Brain microvascular endothelial cell (primary cell): ENCODE results near the gene LIMS1.

Source experiments
- DNase-seq: peaks from one replicate; pipeline ENCODE4 v3.0.0-alpha.2; 2020
- H3K27ac ChIP-seq: fragments of 250-450 bp; sonication (Bioruptor Pico); 2 replicates; pipeline ENCODE4 v1.5.1; 2020; ENCODE audit warnings: mild to moderate bottlenecking, moderate library complexity
- H3K27me3 ChIP-seq: fragments of 250-450 bp; sonication (Bioruptor Pico); replicated peaks from 2 replicates; pipeline ENCODE4 v1.5.1; 2020; ENCODE audit warnings: mild to moderate bottlenecking
- H3K36me3 ChIP-seq: fragments of 250-450 bp; sonication (Bioruptor Pico); replicated peaks from 2 replicates; pipeline ENCODE4 v1.5.1; 2020; ENCODE audit warnings: mild to moderate bottlenecking
- H3K4me3 ChIP-seq: 2 replicates; pipeline ENCODE4 v1.5.1; 2011; ENCODE audit warnings: low read depth, mild to moderate bottlenecking, control low read depth, low read length, moderate library complexity
- CTCF ChIP-seq: IDR thresholded peaks from 2 replicates; pipeline ENCODE4 v1.5.1; 2011; ENCODE audit warnings: low read depth, mild to moderate bottlenecking, moderate library complexity, low read length, control low read depth, inconsistent platforms; ENCODE audit errors: missing control alignments
- in situ Hi-C: cut with HindIII; loops from 2 replicates; pipeline ENCODE4 v1.10.0; 2017; ENCODE audit warnings: low sequenced_read_pairs, low pct_ligation_motif_present

LIMS1 gene

DNA sequence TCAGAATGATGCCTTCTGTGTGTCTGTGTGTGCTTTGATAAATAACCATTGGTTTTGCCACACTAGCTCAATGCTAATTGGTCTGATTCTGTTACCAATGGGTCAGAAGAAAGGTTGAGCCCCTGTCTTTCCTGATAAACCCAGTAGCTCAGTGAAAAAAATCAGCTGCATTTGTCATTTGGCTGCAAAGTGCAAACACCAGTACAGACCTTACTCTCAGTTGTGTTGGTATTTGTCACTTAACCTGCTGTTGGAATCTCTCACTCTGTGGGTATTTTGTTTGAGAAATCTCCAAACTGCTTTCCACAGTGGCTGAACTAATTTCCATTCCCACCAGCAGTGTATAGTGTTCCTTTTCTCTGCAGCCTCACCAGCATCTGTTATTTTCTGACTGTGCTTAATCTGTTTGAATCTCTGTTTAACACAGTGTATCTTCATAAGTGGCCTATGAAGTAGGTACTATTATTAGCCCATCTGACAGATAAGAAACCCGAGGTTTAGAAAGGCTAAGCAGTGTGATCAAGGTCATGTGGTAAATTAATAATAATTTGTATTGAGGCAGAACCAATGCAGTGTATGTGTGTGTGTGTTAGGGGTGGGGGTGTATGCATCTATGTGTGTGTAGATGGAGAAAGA is 26.7 kb downstream of the LIMS1 start:
- TF ChIP-seq CTCF = no peak
- Histone ChIP-seq H3K4me3 (no peak overlapping the region), H3K27ac (no peak overlapping the region), H3K27me3 (no peaks in the 10 kb centered on the region), H3K36me3 (peaks cover 2% of the 10 kb centered on the region)
- no peak for DNase-seq
- in situ Hi-C loops = no loop called here

- H3K27ac ChIP-seq = no peak overlapping the region
- no peak for DNase-seq
- H3K4me3 ChIP-seq = no peak overlapping the region
- peaks cover 2% of the 10 kb centered on the region for H3K36me3 ChIP-seq
- TF ChIP-seq CTCF = no peak
- in situ Hi-C loops = no loop called here
- H3K27me3 ChIP-seq = no peaks in the 10 kb centered on the region
Observed at GRCh38 chr2:108562274-108562673, 28.0 kb downstream of the LIMS1 start.

- Histone ChIP-seq H3K27ac (no peak overlapping the region), H3K4me3 (no peak overlapping the region), H3K27me3 (no peaks in the 10 kb centered on the region), H3K36me3 (peaks cover 2% of the 10 kb centered on the region)
- in situ Hi-C loops = no loop called here
- no peak for TF ChIP-seq CTCF
- no peak for DNase-seq
Observed at GRCh38 chr2:108564510-108564909, 30.2 kb downstream of the LIMS1 start.

DNA sequence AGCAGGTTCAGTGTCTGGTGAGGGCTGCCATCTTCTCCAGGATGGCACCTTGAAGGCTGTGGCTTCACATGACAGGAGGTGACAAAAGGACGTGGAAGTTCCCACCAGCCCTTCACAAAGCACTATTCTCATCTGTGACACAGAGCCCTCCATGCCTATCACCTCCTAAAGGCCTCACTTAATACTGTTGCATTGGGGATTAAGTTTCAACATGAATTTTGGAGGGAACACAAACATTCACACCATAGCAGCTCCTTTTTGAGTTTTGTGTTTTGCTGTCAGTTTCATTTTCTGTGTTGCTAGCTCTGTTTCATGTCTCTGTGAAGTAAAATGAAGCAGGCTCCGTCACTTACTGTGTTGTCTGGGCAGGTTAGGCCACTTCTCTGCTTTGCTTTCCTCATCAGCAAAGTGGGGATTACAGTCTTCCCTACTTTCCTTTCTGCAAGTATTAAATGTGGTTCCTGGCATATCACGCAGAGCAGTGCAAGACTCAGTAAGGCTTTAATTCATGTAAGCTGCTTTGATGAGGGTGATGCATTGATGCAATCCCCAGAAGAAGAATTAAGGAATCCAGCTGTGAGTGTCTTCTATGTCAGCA is 31.6 kb downstream of the LIMS1 start:
- Histone ChIP-seq H3K27me3 (no peaks in the 10 kb centered on the region), H3K4me3 (no peak overlapping the region), H3K36me3 (peaks cover 2% of the 10 kb centered on the region), H3K27ac (no peak overlapping the region)
- in situ Hi-C loops = no loop called here
- no peak for TF ChIP-seq CTCF
- DNase-seq = no peak

DNA sequence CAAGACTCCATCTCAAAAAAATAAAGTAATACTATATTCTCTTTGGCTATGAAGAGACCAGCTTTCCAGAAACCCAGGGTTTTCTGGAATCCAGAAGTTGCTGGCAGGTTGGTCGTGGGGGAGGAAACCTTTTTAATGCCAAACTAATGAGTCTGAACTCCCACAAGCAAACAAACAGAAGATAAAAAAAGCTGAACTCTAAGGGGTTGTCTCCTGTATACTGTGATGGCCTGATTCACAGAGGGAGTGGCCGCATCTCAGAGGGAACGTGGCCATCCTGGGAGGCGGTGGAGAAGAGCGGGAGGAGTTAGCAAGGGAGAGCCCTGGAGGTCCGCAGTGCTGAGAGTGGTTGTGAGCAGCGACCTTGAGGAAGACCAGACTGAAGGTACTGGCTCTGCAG is 36.1 kb downstream of the LIMS1 start:
- DNase-seq = peak; percentile 79
- in situ Hi-C loops = no loop called here
- no peak for TF ChIP-seq CTCF
- Histone ChIP-seq H3K27me3 (no peaks in the 10 kb centered on the region), H3K4me3 (peak overlapping the region; percentile 3), H3K27ac (peak overlapping the region; percentile 77), H3K36me3 (no peaks in the 10 kb centered on the region)

DNA sequence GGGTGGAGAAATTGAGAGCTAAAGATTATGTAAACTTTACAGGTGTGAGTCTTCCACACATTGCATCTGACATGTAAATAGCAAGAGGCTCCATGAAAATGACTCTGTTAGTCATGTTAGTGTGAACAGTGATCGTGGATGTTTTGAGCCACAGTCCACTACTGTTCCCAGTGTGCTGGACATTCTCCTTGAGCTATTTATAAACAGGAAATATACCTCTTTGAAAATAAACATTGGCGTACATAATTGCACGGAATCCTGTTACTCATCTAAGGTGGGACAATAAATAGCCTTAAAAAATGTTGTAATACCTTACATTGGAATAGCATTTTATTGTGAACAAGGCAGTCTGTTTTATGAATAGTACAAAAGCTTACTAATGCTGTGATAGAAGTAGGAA is 37.0 kb downstream of the LIMS1 start:
- DNase-seq = no peak
- in situ Hi-C loops = no loop called here
- H3K27ac ChIP-seq = peak overlapping the region; percentile 77
- no peaks in the 10 kb centered on the region for H3K27me3 ChIP-seq
- H3K36me3 ChIP-seq = no peaks in the 10 kb centered on the region
- no peak for TF ChIP-seq CTCF
- H3K4me3 ChIP-seq = no peak overlapping the region
